Fibroblast of lung (primary cell): Measurements from ENCODE around the gene SDS.

ENCODE experiments used
- EZH2 ChIP-seq: IDR thresholded peaks from 2 replicates; pipeline ENCODE4 v1.5.1; 2012; ENCODE audit warnings: low read length, control low read depth, mild to moderate bottlenecking; ENCODE audit errors: missing control alignments
- TF ChIP-seq, protein P1 (sequence below), 2 donors: IDR thresholded peaks in 1 of 2; conservative IDR thresholded peaks in 1 of 2; 1 replicate in 1 of 2; 2 replicates in 1 of 2; pipeline ENCODE4 v1.5.1; 2011 to 2012; ENCODE audit warnings: low read length in 2 of 2, control low read depth in 1 of 2, inconsistent platforms in 1 of 2, low read depth in 1 of 2, mild to moderate bottlenecking in 1 of 2

GRCh38 chr12:113401066-113402000 is 2.4 kb downstream of the SDS start:
- TF ChIP-seq, protein P1, sequence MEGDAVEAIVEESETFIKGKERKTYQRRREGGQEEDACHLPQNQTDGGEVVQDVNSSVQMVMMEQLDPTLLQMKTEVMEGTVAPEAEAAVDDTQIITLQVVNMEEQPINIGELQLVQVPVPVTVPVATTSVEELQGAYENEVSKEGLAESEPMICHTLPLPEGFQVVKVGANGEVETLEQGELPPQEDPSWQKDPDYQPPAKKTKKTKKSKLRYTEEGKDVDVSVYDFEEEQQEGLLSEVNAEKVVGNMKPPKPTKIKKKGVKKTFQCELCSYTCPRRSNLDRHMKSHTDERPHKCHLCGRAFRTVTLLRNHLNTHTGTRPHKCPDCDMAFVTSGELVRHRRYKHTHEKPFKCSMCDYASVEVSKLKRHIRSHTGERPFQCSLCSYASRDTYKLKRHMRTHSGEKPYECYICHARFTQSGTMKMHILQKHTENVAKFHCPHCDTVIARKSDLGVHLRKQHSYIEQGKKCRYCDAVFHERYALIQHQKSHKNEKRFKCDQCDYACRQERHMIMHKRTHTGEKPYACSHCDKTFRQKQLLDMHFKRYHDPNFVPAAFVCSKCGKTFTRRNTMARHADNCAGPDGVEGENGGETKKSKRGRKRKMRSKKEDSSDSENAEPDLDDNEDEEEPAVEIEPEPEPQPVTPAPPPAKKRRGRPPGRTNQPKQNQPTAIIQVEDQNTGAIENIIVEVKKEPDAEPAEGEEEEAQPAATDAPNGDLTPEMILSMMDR (conservative IDR thresholded peaks at IDR 0.05 in 1 of 2, IDR thresholded peaks at IDR 0.05 in 1 of 2; ENCODE audit: low read depth in 1 of 2, low read length in 2 of 2), result no peak
- TF ChIP-seq EZH2, result no peak
